ENCODE measurements around the gene SLC22A16.

DNA sequence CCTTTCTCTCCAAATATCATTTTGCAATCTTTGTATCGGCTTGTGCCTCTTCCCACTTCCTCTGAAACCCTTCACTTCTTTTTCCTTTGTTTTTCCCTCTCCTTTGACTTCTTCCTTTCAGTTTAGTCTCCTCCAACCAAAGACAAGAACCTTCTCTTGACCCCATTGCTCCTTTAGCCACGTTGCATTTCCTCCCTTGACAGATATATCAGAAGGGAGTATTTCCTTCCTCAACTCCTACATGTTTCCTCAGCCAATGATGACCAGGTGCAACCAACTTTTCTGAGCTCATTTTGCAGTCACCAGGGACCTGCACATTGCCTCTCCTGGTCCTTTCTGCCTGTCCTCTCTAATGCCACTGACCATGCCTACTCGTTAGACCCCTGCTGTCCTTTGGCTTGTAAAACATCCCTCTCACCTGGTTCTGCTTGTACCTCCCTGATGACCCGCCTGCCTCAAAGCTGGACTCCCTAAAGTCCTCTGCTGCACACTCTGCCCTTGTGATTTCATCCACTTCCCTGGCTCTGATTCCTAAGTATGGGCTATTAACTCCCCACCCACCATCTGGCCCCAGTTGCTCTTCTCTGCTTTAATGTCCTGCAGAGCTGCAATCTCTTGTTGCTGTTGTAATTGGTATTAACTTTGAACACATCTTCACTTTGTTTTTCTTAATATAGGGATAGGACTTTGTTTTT, 27.4 kb downstream of the SLC22A16 start:
- TF ChIP-seq, protein P1, sequence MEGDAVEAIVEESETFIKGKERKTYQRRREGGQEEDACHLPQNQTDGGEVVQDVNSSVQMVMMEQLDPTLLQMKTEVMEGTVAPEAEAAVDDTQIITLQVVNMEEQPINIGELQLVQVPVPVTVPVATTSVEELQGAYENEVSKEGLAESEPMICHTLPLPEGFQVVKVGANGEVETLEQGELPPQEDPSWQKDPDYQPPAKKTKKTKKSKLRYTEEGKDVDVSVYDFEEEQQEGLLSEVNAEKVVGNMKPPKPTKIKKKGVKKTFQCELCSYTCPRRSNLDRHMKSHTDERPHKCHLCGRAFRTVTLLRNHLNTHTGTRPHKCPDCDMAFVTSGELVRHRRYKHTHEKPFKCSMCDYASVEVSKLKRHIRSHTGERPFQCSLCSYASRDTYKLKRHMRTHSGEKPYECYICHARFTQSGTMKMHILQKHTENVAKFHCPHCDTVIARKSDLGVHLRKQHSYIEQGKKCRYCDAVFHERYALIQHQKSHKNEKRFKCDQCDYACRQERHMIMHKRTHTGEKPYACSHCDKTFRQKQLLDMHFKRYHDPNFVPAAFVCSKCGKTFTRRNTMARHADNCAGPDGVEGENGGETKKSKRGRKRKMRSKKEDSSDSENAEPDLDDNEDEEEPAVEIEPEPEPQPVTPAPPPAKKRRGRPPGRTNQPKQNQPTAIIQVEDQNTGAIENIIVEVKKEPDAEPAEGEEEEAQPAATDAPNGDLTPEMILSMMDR (IDR thresholded peaks at IDR 0.05; ENCODE audit: insufficient read depth, low read depth, low read length) = no peak
- TF ChIP-seq EZH2 (IDR thresholded peaks at IDR 0.05; ENCODE audit: insufficient read depth, low read length) = no peak
